Tibial nerve (tissue), 4 donors: ENCODE measurements around the gene ATG14.

Source experiments
- CTCF ChIP-seq, 5 experiments: fragments of 200-600 bp in 3 of 5; fragments of 450-650 bp in 2 of 5; sonication (generic) in 3 of 5; IDR thresholded peaks; one replicate each; pipeline ENCODE4 v1.5.1; 2016 to 2019; ENCODE audit warnings: antibody characterized with exemption in 5 of 5, mild to moderate bottlenecking in 3 of 5, moderate library complexity in 2 of 5
- EP300 ChIP-seq, 2 donors: sonication (generic); formaldehyde crosslinking; IDR thresholded peaks; one replicate each; pipeline ENCODE4 v1.6.1; 2017; ENCODE audit warnings: antibody characterized with exemption in 2 of 2, mild to moderate bottlenecking in 1 of 2
- POLR2A ChIP-seq, 2 donors: fragments of 450-650 bp; IDR thresholded peaks; one replicate each; pipeline ENCODE4 v1.6.1; 2017; ENCODE audit warnings: antibody characterized with exemption in 2 of 2, mild to moderate bottlenecking in 2 of 2, moderate library complexity in 2 of 2

- TF ChIP-seq CTCF (IDR thresholded peaks at IDR 0.05) (no peak), POLR2A (IDR thresholded peaks at IDR 0.05) (no peak), EP300 (IDR thresholded peaks at IDR 0.05) (no peak)
These were observed 87.7 kb downstream of the ATG14 start for GRCh38 chr14:55323910-55324309.
